Measurements from ENCODE around the gene H2BK1.
A peak's percentile ranks its signal among the peaks of the same experiment; 100 is the strongest.

Gene H2BK1

GRCh38 chr7:151232091-151232916, 22.0 kb upstream of the H2BK1 start, which contains the start of gene CHPF2:
TSS of gene CHPF2 (plus strand) at chr7:151232483. CDS start at chr7:151234012, 1,529 bp downstream.
- H3K4me3 Mint-ChIP-seq: peak within 1 kb of the TSS; percentile 99
- ATAC-seq (ENCODE audit: low read depth) (peak; percentile 97), DNase-seq (ENCODE audit: low spot score in 2 of 2) (peak; percentile 80 to 88)
- no peaks in the 10 kb centered on the region for H3K9me3 Mint-ChIP-seq
- peaks cover 27% of the 10 kb centered on the region for H3K4me1 Mint-ChIP-seq
- H3K36me3 Mint-ChIP-seq: peaks cover 7% of the 10 kb centered on the region
- peak within 1 kb of the TSS; percentile 95 for H3K27ac Mint-ChIP-seq
- H3K27me3 Mint-ChIP-seq: no peaks in the 10 kb centered on the region

- no peak for DNase-seq (ENCODE audit: low spot score in 2 of 2)
- H3K36me3 Mint-ChIP-seq: peaks cover 2% of the 10 kb centered on the region
- no peaks in the 10 kb centered on the region for H3K27me3 Mint-ChIP-seq
- H3K4me3 Mint-ChIP-seq: no peak overlapping the region
- no peak for ATAC-seq (ENCODE audit: low read depth)
- H3K9me3 Mint-ChIP-seq: no peaks in the 10 kb centered on the region
- no peak overlapping the region for H3K27ac Mint-ChIP-seq
- peaks cover 36% of the 10 kb centered on the region for H3K4me1 Mint-ChIP-seq
Measured at GRCh38 chr7:151231080-151231479, 20.8 kb upstream of the H2BK1 start.

- H3K27ac Mint-ChIP-seq: no peak overlapping the region
- peaks cover 42% of the 10 kb centered on the region for H3K4me1 Mint-ChIP-seq
- DNase-seq (ENCODE audit: low spot score in 2 of 2): no peak
- H3K36me3 Mint-ChIP-seq: peaks cover 9% of the 10 kb centered on the region
- H3K4me3 Mint-ChIP-seq: no peak overlapping the region
- H3K9me3 Mint-ChIP-seq: no peaks in the 10 kb centered on the region
- no peak for ATAC-seq (ENCODE audit: low read depth)
- H3K27me3 Mint-ChIP-seq: no peaks in the 10 kb centered on the region
Measured at GRCh38 chr7:151229249-151229648, 19.0 kb upstream of the H2BK1 start.

GRCh38 chr7:151228024-151228866, 18.0 kb upstream of the H2BK1 start:
- peaks cover 33% of the 10 kb centered on the region for H3K4me1 Mint-ChIP-seq
- peaks cover 13% of the 10 kb centered on the region for H3K36me3 Mint-ChIP-seq
- peak overlapping the region; percentile 70 for H3K27ac Mint-ChIP-seq
- DNase-seq (ENCODE audit: low spot score in 2 of 2) (no peak), ATAC-seq (ENCODE audit: low read depth) (no peak)
- H3K4me3 Mint-ChIP-seq: peak overlapping the region; percentile 96
- no peaks in the 10 kb centered on the region for H3K27me3 Mint-ChIP-seq
- no peaks in the 10 kb centered on the region for H3K9me3 Mint-ChIP-seq

- peak; percentile 92 to 97 for DNase-seq (ENCODE audit: low spot score in 2 of 2)
- Mint-ChIP-seq H3K4me3 (peak within 1 kb of the TSS; percentile 96), H3K9me3 (no peaks in the 10 kb centered on the region), H3K4me1 (peaks cover 28% of the 10 kb centered on the region), H3K36me3 (peaks cover 19% of the 10 kb centered on the region), H3K27me3 (no peaks in the 10 kb centered on the region), H3K27ac (peak within 1 kb of the TSS; percentile 93)
- ATAC-seq (ENCODE audit: low read depth): peak; percentile 99
Measured at GRCh38 chr7:151226875-151227782, 16.8 kb upstream of the H2BK1 start, which contains the start of gene ABCF2. TSS of gene ABCF2 (minus strand) at chr7:151227205. CDS start at chr7:151226458, 747 bp downstream.

- ATAC-seq (ENCODE audit: low read depth) (no peak), DNase-seq (ENCODE audit: low spot score in 2 of 2) (no peak)
- Mint-ChIP-seq H3K27me3 (no peaks in the 10 kb centered on the region), H3K9me3 (no peaks in the 10 kb centered on the region), H3K27ac (peak overlapping the region; percentile 93), H3K36me3 (peaks cover 21% of the 10 kb centered on the region), H3K4me1 (peaks cover 22% of the 10 kb centered on the region), H3K4me3 (peak overlapping the region; percentile 96)
Measured at GRCh38 chr7:151226560-151226874, 16.2 kb upstream of the H2BK1 start.

GRCh38 chr7:151225948-151226510, 15.7 kb upstream of the H2BK1 start:
- Mint-ChIP-seq H3K36me3 (peaks cover 23% of the 10 kb centered on the region), H3K9me3 (no peaks in the 10 kb centered on the region), H3K27ac (peak overlapping the region; percentile 93), H3K27me3 (no peaks in the 10 kb centered on the region), H3K4me3 (peak overlapping the region; percentile 96), H3K4me1 (peaks cover 22% of the 10 kb centered on the region)
- DNase-seq (ENCODE audit: low spot score in 2 of 2) (no peak), ATAC-seq (ENCODE audit: low read depth) (no peak)

GRCh38 chr7:151223728-151224127, 13.4 kb upstream of the H2BK1 start:
- no peak for DNase-seq (ENCODE audit: low spot score in 2 of 2)
- H3K27ac Mint-ChIP-seq: no peak overlapping the region

GRCh38 chr7:151218170-151218569, 7.9 kb upstream of the H2BK1 start:
- DNase-seq (ENCODE audit: low spot score in 2 of 2) (no peak), ATAC-seq (ENCODE audit: low read depth) (no peak)
- H3K9me3 Mint-ChIP-seq: no peaks in the 10 kb centered on the region
- H3K27me3 Mint-ChIP-seq: no peaks in the 10 kb centered on the region
- peaks cover 2% of the 10 kb centered on the region for H3K4me1 Mint-ChIP-seq
- H3K36me3 Mint-ChIP-seq: peaks cover 49% of the 10 kb centered on the region
- H3K4me3 Mint-ChIP-seq: no peak overlapping the region
- no peak overlapping the region for H3K27ac Mint-ChIP-seq

More at GRCh38 chr7:151223728-151224127, 13.4 kb upstream of the H2BK1 start:
- Mint-ChIP-seq H3K4me3 (no peak overlapping the region), H3K9me3 (no peaks in the 10 kb centered on the region), H3K36me3 (peaks cover 30% of the 10 kb centered on the region), H3K4me1 (peaks cover 23% of the 10 kb centered on the region), H3K27me3 (no peaks in the 10 kb centered on the region)
- ATAC-seq (ENCODE audit: low read depth): no peak

GRCh38 chr7:151215396-151215795, 5.1 kb upstream of the H2BK1 start:
- no peak for ATAC-seq (ENCODE audit: low read depth)
- no peak overlapping the region for H3K27ac Mint-ChIP-seq
- no peaks in the 10 kb centered on the region for H3K9me3 Mint-ChIP-seq
- H3K27me3 Mint-ChIP-seq: no peaks in the 10 kb centered on the region
- DNase-seq (ENCODE audit: low spot score in 2 of 2): no peak
- H3K4me1 Mint-ChIP-seq: peaks cover 2% of the 10 kb centered on the region
- H3K36me3 Mint-ChIP-seq: peaks cover 47% of the 10 kb centered on the region
- H3K4me3 Mint-ChIP-seq: no peak overlapping the region

- H3K9me3 Mint-ChIP-seq: no peaks in the 10 kb centered on the region
- peaks cover under 1% of the 10 kb centered on the region for H3K4me1 Mint-ChIP-seq
- H3K27me3 Mint-ChIP-seq: no peaks in the 10 kb centered on the region
- H3K36me3 Mint-ChIP-seq: peaks cover 42% of the 10 kb centered on the region
- H3K27ac Mint-ChIP-seq: no peak overlapping the region
- ATAC-seq (ENCODE audit: low read depth) (no peak), DNase-seq (ENCODE audit: low spot score in 2 of 2) (no peak)
- no peak overlapping the region for H3K4me3 Mint-ChIP-seq
Measured at GRCh38 chr7:151213826-151214225, 3.5 kb upstream of the H2BK1 start.

GRCh38 chr7:151212626-151213025, 2.3 kb upstream of the H2BK1 start:
- Mint-ChIP-seq H3K9me3 (no peaks in the 10 kb centered on the region), H3K4me3 (no peak overlapping the region), H3K27me3 (no peaks in the 10 kb centered on the region), H3K4me1 (no peaks in the 10 kb centered on the region), H3K36me3 (peaks cover 30% of the 10 kb centered on the region), H3K27ac (no peak overlapping the region)
- DNase-seq (ENCODE audit: low spot score in 2 of 2): no peak
- ATAC-seq (ENCODE audit: low read depth): no peak

- peaks cover 30% of the 10 kb centered on the region for H3K36me3 Mint-ChIP-seq
- H3K27ac Mint-ChIP-seq: no peak overlapping the region
- H3K4me3 Mint-ChIP-seq: no peak overlapping the region
- DNase-seq (ENCODE audit: low spot score in 2 of 2): no peak
- no peaks in the 10 kb centered on the region for H3K27me3 Mint-ChIP-seq
- no peak for ATAC-seq (ENCODE audit: low read depth)
- H3K9me3 Mint-ChIP-seq: no peaks in the 10 kb centered on the region
- H3K4me1 Mint-ChIP-seq: peaks cover 2% of the 10 kb centered on the region
Measured at GRCh38 chr7:151211155-151211772, 976 bp upstream of the H2BK1 start.

All from memory B cell (primary cell).